Smooth muscle cell (in vitro differentiated cells): ENCODE data around the gene DNAJB5. TPM values are rescaled to one million over a fixed set of nuclear protein-coding genes. Genes with fewer than 3 reads are reported as not detected.
"Not testable (repeated sequence)": the region's sequence is repeated elsewhere in the genome, so short reads cannot be mapped to it uniquely, and the experiment has no call there.

ENCODE experiments used
- DNase-seq: peaks from one replicate; lab custom pipeline; 2025; ENCODE audit not compliant: unreplicated experiment; lab: John Stamatoyannopoulos, UW
- H2AFZ ChIP-seq: fragments of 200-600 bp; sonication (generic); 2 replicates; pipeline ENCODE4 v1.6.0; 2016; ENCODE audit warnings: antibody characterized with exemption, low read depth, mild to moderate bottlenecking
- H3F3A ChIP-seq: fragments of 200-600 bp; sonication (generic); 2 replicates; pipeline ENCODE4 v1.6.0; 2017; ENCODE audit warnings: antibody characterized with exemption, low read depth
- H3K27ac ChIP-seq: fragments of 200-600 bp; sonication (generic); 2 replicates; pipeline ENCODE4 v1.5.1; 2016; ENCODE audit warnings: low read depth, mild to moderate bottlenecking
- H3K27me3 ChIP-seq: fragments of 200-600 bp; sonication (generic); 2 replicates; pipeline ENCODE4 v1.6.1; 2016; ENCODE audit warnings: low read depth, mild to moderate bottlenecking
- H3K36me3 ChIP-seq: fragments of 200-600 bp; sonication (generic); 2 replicates; pipeline ENCODE4 v1.5.1; 2016; ENCODE audit warnings: low read depth
- H3K4me1 ChIP-seq: fragments of 200-600 bp; sonication (generic); 2 replicates; pipeline ENCODE4 v1.5.1; 2016; ENCODE audit warnings: low read depth
- H3K4me2 ChIP-seq: fragments of 200-600 bp; sonication (generic); 2 replicates; pipeline ENCODE4 v1.6.0; 2016; ENCODE audit warnings: mild to moderate bottlenecking
- H3K4me3 ChIP-seq: fragments of 200-600 bp; sonication (generic); 2 replicates; pipeline ENCODE4 v1.5.1; 2016; ENCODE audit warnings: mild to moderate bottlenecking
- H3K79me2 ChIP-seq: fragments of 200-600 bp; sonication (generic); 2 replicates; pipeline ENCODE4 v1.6.0; 2016; ENCODE audit warnings: low read depth, mild to moderate bottlenecking
- H3K9ac ChIP-seq: fragments of 200-600 bp; sonication (generic); 2 replicates; pipeline ENCODE4 v1.6.0; 2016; ENCODE audit warnings: low read depth
- H3K9me3 ChIP-seq: fragments of 200-600 bp; sonication (generic); replicated peaks from 2 replicates; pipeline ENCODE4 v1.5.1; 2016; ENCODE audit warnings: low read depth
- H4K20me1 ChIP-seq: fragments of 200-600 bp; sonication (generic); 2 replicates; pipeline ENCODE4 v1.6.0; 2016; ENCODE audit warnings: low read depth
- CTCF ChIP-seq: fragments of 200-600 bp; sonication (generic); IDR thresholded peaks from 2 replicates; pipeline ENCODE4 v1.5.1; 2017; ENCODE audit warnings: borderline replicate concordance, mild to moderate bottlenecking, antibody characterized with exemption; ENCODE audit not compliant: insufficient read depth, poor library complexity, severe bottlenecking
- WGBS: methylation state at CpG from one replicate; pipeline ENCODE4 v1.1.7; 2016; ENCODE audit warnings: low lambda C conversion rate; 5-methylcytosine and 5-hydroxymethylcytosine counted together
- polyA plus RNA-seq: library from polyadenylated mRNA; unstranded; fragments of >200 nt; fragmentation: Nextera tagmentation; extraction: Ambion mirVana; gene quantifications from 2 replicates; pipeline ENCODE4 v1.2.1, GENCODE V29; 2016
- total RNA-seq: library from RNA; depleted of rRNA; stranded (reverse); fragments of >200 nt; gene quantifications from 2 replicates; pipeline ENCODE4 v1.2.3, GENCODE V29; 2014

DNAJB5 gene
- total and polyA plus RNA-seq, 2 experiments from 2014 or later, result 29.6 to 30.5 TPM

- no peak for TF ChIP-seq CTCF
- Histone ChIP-seq H2AFZ (no peak overlapping the region), H4K20me1 (no peaks in the 10 kb centered on the region), H3K4me1 (no peaks in the 10 kb centered on the region), H3K9me3 (peaks cover 12% of the 10 kb centered on the region), H3K27me3 (no peaks in the 10 kb centered on the region), H3K4me3 (no peak overlapping the region), H3K4me2 (no peak overlapping the region), H3K27ac (no peak overlapping the region), H3K36me3 (peaks cover 54% of the 10 kb centered on the region), H3K9ac (no peak overlapping the region), H3F3A (no peaks in the 10 kb centered on the region), H3K79me2 (no peaks in the 10 kb centered on the region)
- 89% methylated on average over 2 of the region's 2 CpGs for WGBS
- DNase-seq, result no peak
Observed at GRCh38 chr9:35014517-35014916, 25.0 kb downstream of the DNAJB5 start.

DNA sequence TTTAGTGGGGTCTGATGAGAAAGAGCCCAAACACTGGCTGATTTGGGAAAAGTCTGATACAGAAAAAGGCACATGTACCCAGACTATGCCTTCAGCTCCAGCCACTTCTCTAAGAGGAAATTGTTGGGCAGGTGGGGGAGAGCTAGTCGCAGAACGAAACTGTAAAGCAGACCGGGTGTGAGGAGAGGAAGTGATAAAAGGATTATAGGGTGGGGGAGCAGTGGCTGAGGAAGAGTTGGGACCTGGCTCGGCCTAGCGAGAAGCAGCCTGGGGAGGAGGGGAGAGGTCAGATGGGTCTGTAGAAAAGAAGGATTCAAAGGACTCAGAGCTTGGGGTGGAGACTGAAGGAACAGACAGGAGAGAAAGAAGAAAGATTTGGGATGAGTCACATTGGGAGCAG, 33.9 kb downstream of the DNAJB5 start:
- not testable (repeated sequence) for H3K27me3 ChIP-seq, DNase-seq, H3K9ac ChIP-seq, H3K27ac ChIP-seq, H3K9me3 ChIP-seq, H3K79me2 ChIP-seq, H2AFZ ChIP-seq, H3K4me1 ChIP-seq, H3K4me2 ChIP-seq, H3K4me3 ChIP-seq, H4K20me1 ChIP-seq
- peaks cover 15% of the 10 kb centered on the region for H3F3A ChIP-seq
- 38% methylated on average over 5 of the region's 5 CpGs for WGBS
- peaks cover 16% of the 10 kb centered on the region for H3K36me3 ChIP-seq

- Histone ChIP-seq H2AFZ (no peak overlapping the region), H3K27ac (peak overlapping the region; percentile 57), H3K9ac (no peak overlapping the region), H3K9me3 (no peaks in the 10 kb centered on the region), H3K4me2 (peak overlapping the region; percentile 38), H3K4me3 (no peak overlapping the region), H3K79me2 (no peaks in the 10 kb centered on the region), H3K27me3 (no peaks in the 10 kb centered on the region), H4K20me1 (no peaks in the 10 kb centered on the region), H3K4me1 (peaks cover 8% of the 10 kb centered on the region), H3K36me3 (no peaks in the 10 kb centered on the region), H3F3A (peaks cover 15% of the 10 kb centered on the region)
- 68% methylated on average over 3 of the region's 3 CpGs for WGBS
- DNase-seq, result no peak
- no peak for TF ChIP-seq CTCF
Observed at GRCh38 chr9:35026671-35027070, 37.1 kb downstream of the DNAJB5 start.

- peaks cover 8% of the 10 kb centered on the region for H3K4me1 ChIP-seq
- no peak overlapping the region for H2AFZ ChIP-seq
- H3F3A ChIP-seq, result peaks cover 15% of the 10 kb centered on the region
- no peak for TF ChIP-seq CTCF
- no peaks in the 10 kb centered on the region for H3K36me3 ChIP-seq
- no peaks in the 10 kb centered on the region for H3K9me3 ChIP-seq
- H3K4me3 ChIP-seq, result no peak overlapping the region
- no peak overlapping the region for H3K9ac ChIP-seq
- no peak for DNase-seq
- H3K27me3 ChIP-seq, result no peaks in the 10 kb centered on the region
- H3K4me2 ChIP-seq, result no peak overlapping the region
- no peaks in the 10 kb centered on the region for H4K20me1 ChIP-seq
- H3K27ac ChIP-seq, result peak overlapping the region; percentile 57
- no peaks in the 10 kb centered on the region for H3K79me2 ChIP-seq
- WGBS, result 97% methylated on average over 1 of the region's 1 CpG
Observed at GRCh38 chr9:35027374-35027773, 37.8 kb downstream of the DNAJB5 start.
